Mesenchymal stem cell (in vitro differentiated cells and primary cell): ENCODE measurements around the gene ATRNL1.

Source experiments
- DNase-seq: peaks from one replicate; pipeline ENCODE4 v3.0.0-alpha.2; 2013
- H2AFZ ChIP-seq: one replicate; pipeline ENCODE4 v1.6.1; 2013; ENCODE audit warnings: low read depth, mild to moderate bottlenecking, control low read depth, inconsistent platforms, low read length, moderate library complexity
- H2AK5ac ChIP-seq: 2 replicates; pipeline ENCODE4 v1.6.1; 2013; ENCODE audit warnings: low read length, moderate library complexity, mild to moderate bottlenecking, inconsistent platforms; ENCODE audit not compliant: severe bottlenecking
- H2BK120ac ChIP-seq: one replicate; pipeline ENCODE4 v1.6.1; 2013; ENCODE audit warnings: low read depth, mild to moderate bottlenecking, inconsistent platforms, low read length, moderate library complexity
- H2BK12ac ChIP-seq, 2 experiments: one replicate each; pipeline ENCODE4 v1.6.1; 2013; ENCODE audit warnings: inconsistent platforms in 2 of 2, low read length in 2 of 2, mild to moderate bottlenecking in 2 of 2, moderate library complexity in 2 of 2, control low read depth in 1 of 2
- H2BK15ac ChIP-seq: one replicate; pipeline ENCODE4 v1.6.1; 2013; ENCODE audit warnings: mild to moderate bottlenecking, low read depth, inconsistent platforms; ENCODE audit not compliant: poor library complexity, severe bottlenecking
- H2BK5ac ChIP-seq: 2 replicates; pipeline ENCODE4 v1.6.1; 2013; ENCODE audit warnings: low read depth, mild to moderate bottlenecking, low read length, control low read depth, inconsistent platforms; ENCODE audit not compliant: poor library complexity, severe bottlenecking
- H3K14ac ChIP-seq, 2 experiments: one replicate each; pipeline ENCODE4 v1.6.1; 2013; ENCODE audit warnings: inconsistent platforms in 2 of 2, low read length in 2 of 2, control low read depth in 1 of 2, mild to moderate bottlenecking in 1 of 2, moderate library complexity in 1 of 2
- H3K18ac ChIP-seq, 2 experiments: one replicate each; pipeline ENCODE4 v1.6.1; 2013; ENCODE audit warnings: inconsistent platforms in 2 of 2, low read length in 2 of 2, control low read depth in 1 of 2, low read depth in 1 of 2, mild to moderate bottlenecking in 1 of 2
- H3K23ac ChIP-seq, 2 experiments: one replicate each; pipeline ENCODE4 v1.6.1; 2013; ENCODE audit warnings: inconsistent platforms in 2 of 2, low read length in 2 of 2, mild to moderate bottlenecking in 2 of 2, moderate library complexity in 2 of 2, control low read depth in 1 of 2
- H3K27ac ChIP-seq: 2 replicates; pipeline ENCODE4 v1.5.1; 2013; ENCODE audit warnings: mild to moderate bottlenecking, moderate library complexity, low read length, control low read depth, inconsistent platforms; ENCODE audit not compliant: poor library complexity, severe bottlenecking
- H3K27me3 ChIP-seq, 2 experiments: 2 replicates each; pipeline versions ENCODE4 v1.6.1 to v1.7.0; 2013; ENCODE audit warnings: low read length in 2 of 2, mild to moderate bottlenecking in 2 of 2, moderate library complexity in 2 of 2, control low read depth in 1 of 2, inconsistent platforms in 1 of 2; ENCODE audit not compliant: control insufficient read depth in 1 of 2, insufficient read depth in 1 of 2
- H3K36me3 ChIP-seq, 2 experiments: 2 replicates each; pipeline versions ENCODE4 v1.6.1 to v1.7.0; 2013; ENCODE audit warnings: low read length in 2 of 2, control low read depth in 1 of 2, inconsistent platforms in 1 of 2, low read depth in 1 of 2, mild to moderate bottlenecking in 1 of 2; ENCODE audit not compliant: insufficient read depth in 2 of 2, control insufficient read depth in 1 of 2
- H3K4ac ChIP-seq, 2 experiments: one replicate each; pipeline ENCODE4 v1.6.1; 2013; ENCODE audit warnings: inconsistent platforms in 2 of 2, low read length in 2 of 2, mild to moderate bottlenecking in 2 of 2, moderate library complexity in 2 of 2, control low read depth in 1 of 2, low read depth in 1 of 2
- H3K4me1 ChIP-seq: 2 replicates; pipeline ENCODE4 v1.6.1; 2013; ENCODE audit warnings: low read depth, low read length, control low read depth; ENCODE audit not compliant: control insufficient read depth, insufficient read depth
- H3K4me2 ChIP-seq: 2 replicates; pipeline ENCODE4 v1.6.1; 2013; ENCODE audit warnings: low read length, mild to moderate bottlenecking, inconsistent platforms; ENCODE audit not compliant: poor library complexity, severe bottlenecking
- H3K4me3 ChIP-seq, 2 experiments: 2 replicates each; pipeline versions ENCODE4 v1.5.1 to v1.7.0; 2013; ENCODE audit warnings: low read length in 2 of 2, mild to moderate bottlenecking in 2 of 2, control low read depth in 1 of 2, low read depth in 1 of 2; ENCODE audit not compliant: insufficient read depth in 1 of 2
- H3K79me1 ChIP-seq: replicated peaks from 2 replicates; pipeline ENCODE4 v1.6.1; 2013; ENCODE audit warnings: mild to moderate bottlenecking, control low read depth, low read length, inconsistent platforms; ENCODE audit not compliant: poor library complexity, severe bottlenecking
- H3K9ac ChIP-seq: 2 replicates; pipeline ENCODE4 v1.7.0; 2013; ENCODE audit warnings: mild to moderate bottlenecking, low read length, moderate library complexity
- H3K9me3 ChIP-seq: 2 replicates; pipeline ENCODE4 v1.7.0; 2013; ENCODE audit warnings: mild to moderate bottlenecking, low read length; ENCODE audit not compliant: control insufficient read depth
- H4K8ac ChIP-seq: one replicate; pipeline ENCODE4 v1.6.1; 2013; ENCODE audit warnings: inconsistent platforms, mild to moderate bottlenecking, low read length, moderate library complexity
- H4K91ac ChIP-seq: one replicate; pipeline ENCODE4 v1.6.1; 2013; ENCODE audit warnings: mild to moderate bottlenecking, low read length, inconsistent platforms
- WGBS: methylation state at CpG from one replicate; pipeline ENCODE4 v1.1.7; 2013; ENCODE audit warnings: mixed read lengths; 5-methylcytosine and 5-hydroxymethylcytosine counted together

ATRNL1 gene

GRCh38 chr10:115084277-115084850 is 8.8 kb upstream of the ATRNL1 start:
- Histone ChIP-seq H3K27me3 (peaks cover 0 to 20% of the 10 kb centered on the region in 2 experiments), H3K23ac (no peak overlapping the region), H3K4ac (no peak overlapping the region), H4K91ac (no peak overlapping the region), H3K4me3 (no peak overlapping the region), H4K8ac (no peak overlapping the region), H3K27ac (no peak overlapping the region), H2BK15ac (no peak overlapping the region), H2AFZ (no peak overlapping the region), H3K18ac (no peak overlapping the region), H2BK120ac (no peak overlapping the region), H3K79me1 (no peaks in the 10 kb centered on the region), H3K4me1 (no peaks in the 10 kb centered on the region), H3K36me3 (no peaks in the 10 kb centered on the region), H3K14ac (no peak overlapping the region), H3K4me2 (no peak overlapping the region), H2BK5ac (no peak overlapping the region), H3K9me3 (peaks cover 11% of the 10 kb centered on the region), H2AK5ac (no peak overlapping the region), H2BK12ac (no peak overlapping the region), H3K9ac (no peak overlapping the region)
- 91% methylated on average over 4 of the region's 5 CpGs for WGBS
- no peak for DNase-seq

GRCh38 chr10:115091161-115091560 is 2.0 kb upstream of the ATRNL1 start:
- Histone ChIP-seq H2AFZ (no peak overlapping the region), H2BK15ac (no peak overlapping the region), H3K4me3 (no peak overlapping the region), H3K27me3 (peaks cover 0 to 57% of the 10 kb centered on the region in 2 experiments), H2BK120ac (no peak overlapping the region), H3K9me3 (peaks cover 8% of the 10 kb centered on the region), H4K8ac (no peak overlapping the region), H3K27ac (no peak overlapping the region), H3K4ac (no peak overlapping the region), H3K9ac (no peak overlapping the region), H2BK12ac (no peak overlapping the region), H3K14ac (no peak overlapping the region), H3K18ac (no peak overlapping the region), H2AK5ac (no peak overlapping the region), H3K79me1 (peaks cover 2% of the 10 kb centered on the region), H3K23ac (no peak overlapping the region), H3K36me3 (no peaks in the 10 kb centered on the region), H4K91ac (peak overlapping the region; percentile 28), H2BK5ac (no peak overlapping the region), H3K4me2 (no peak overlapping the region), H3K4me1 (no peaks in the 10 kb centered on the region)
- no peak for DNase-seq
- WGBS = 90% methylated on average over 6 of the region's 6 CpGs

DNA sequence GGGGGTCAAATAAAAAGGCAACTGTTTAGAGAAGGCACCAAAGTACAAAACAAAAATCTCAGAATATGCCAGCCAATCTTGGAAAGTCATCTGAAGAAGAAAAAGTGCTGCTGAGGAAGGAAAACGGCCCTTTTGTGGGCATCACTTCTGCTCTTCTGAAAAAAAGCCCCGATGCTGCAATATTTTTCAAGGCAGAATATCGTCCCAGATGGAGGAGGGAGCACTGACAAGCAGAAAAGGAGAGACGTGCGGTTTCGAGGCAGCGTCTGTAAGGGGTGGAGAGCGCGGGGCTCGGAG is 959 bp upstream of the ATRNL1 start:
- H3K4me3 ChIP-seq = peak overlapping the region; percentile 78 to 99
- no peak overlapping the region for H4K8ac ChIP-seq
- H3K27me3 ChIP-seq = peaks cover 0 to 62% of the 10 kb centered on the region in 2 experiments
- H3K27ac ChIP-seq = peak overlapping the region; percentile 87
- peak overlapping the region; percentile 76 for H2AFZ ChIP-seq
- no peak overlapping the region for H2AK5ac ChIP-seq
- H3K23ac ChIP-seq = no peak overlapping the region
- H3K4me1 ChIP-seq = no peaks in the 10 kb centered on the region
- H2BK15ac ChIP-seq = no peak overlapping the region
- H2BK5ac ChIP-seq = no peak overlapping the region
- whole genome bisulfite sequencing = 1% methylated on average over 10 of the region's 10 CpGs
- H3K4ac ChIP-seq = peak overlapping the region in 1 of 2 experiments; percentile 7
- H3K14ac ChIP-seq = no peak overlapping the region
- DNase-seq = no peak
- peak overlapping the region; percentile 27 for H3K9ac ChIP-seq
- H3K79me1 ChIP-seq = peaks cover 2% of the 10 kb centered on the region
- H3K18ac ChIP-seq = peak overlapping the region in 1 of 2 experiments; percentile 75
- peak overlapping the region in 1 of 2 experiments; percentile 60 for H2BK12ac ChIP-seq
- no peaks in the 10 kb centered on the region for H3K36me3 ChIP-seq
- H2BK120ac ChIP-seq = peak overlapping the region; percentile 42
- H4K91ac ChIP-seq = no peak overlapping the region
- peak overlapping the region; percentile 96 for H3K4me2 ChIP-seq
- H3K9me3 ChIP-seq = peaks cover 6% of the 10 kb centered on the region

GRCh38 chr10:115092555-115093285 is 445 bp upstream of the ATRNL1 start:
- Histone ChIP-seq H3K9me3 (peaks cover 3% of the 10 kb centered on the region), H3K79me1 (peaks cover 2% of the 10 kb centered on the region), H2BK12ac (peak overlapping the region in 1 of 2 experiments; percentile 93), H3K4me3 (peak overlapping the region; percentile 78 to 99), H3K27me3 (peaks cover 0 to 62% of the 10 kb centered on the region in 2 experiments), H3K18ac (peak overlapping the region; percentile 83 to 97), H4K91ac (peak overlapping the region; percentile 97), H3K4me1 (no peaks in the 10 kb centered on the region), H3K27ac (peak overlapping the region; percentile 87), H2BK15ac (peak overlapping the region; percentile 98), H3K4me2 (peak overlapping the region; percentile 96), H3K14ac (peak overlapping the region; percentile 71 to 74), H3K4ac (peak overlapping the region; percentile 51 to 92), H3K36me3 (no peaks in the 10 kb centered on the region), H2BK5ac (peak overlapping the region; percentile 92), H3K9ac (peak overlapping the region; percentile 54), H2AFZ (peak overlapping the region; percentile 76), H4K8ac (peak overlapping the region; percentile 94), H2AK5ac (no peak overlapping the region), H3K23ac (no peak overlapping the region), H2BK120ac (peak overlapping the region; percentile 95)
- WGBS = under 1% methylated on average over 35 of the region's 75 CpGs
- peak; percentile 77 for DNase-seq
